ENCODE measurements around the gene NAA16.

- TF ChIP-seq, protein P1, sequence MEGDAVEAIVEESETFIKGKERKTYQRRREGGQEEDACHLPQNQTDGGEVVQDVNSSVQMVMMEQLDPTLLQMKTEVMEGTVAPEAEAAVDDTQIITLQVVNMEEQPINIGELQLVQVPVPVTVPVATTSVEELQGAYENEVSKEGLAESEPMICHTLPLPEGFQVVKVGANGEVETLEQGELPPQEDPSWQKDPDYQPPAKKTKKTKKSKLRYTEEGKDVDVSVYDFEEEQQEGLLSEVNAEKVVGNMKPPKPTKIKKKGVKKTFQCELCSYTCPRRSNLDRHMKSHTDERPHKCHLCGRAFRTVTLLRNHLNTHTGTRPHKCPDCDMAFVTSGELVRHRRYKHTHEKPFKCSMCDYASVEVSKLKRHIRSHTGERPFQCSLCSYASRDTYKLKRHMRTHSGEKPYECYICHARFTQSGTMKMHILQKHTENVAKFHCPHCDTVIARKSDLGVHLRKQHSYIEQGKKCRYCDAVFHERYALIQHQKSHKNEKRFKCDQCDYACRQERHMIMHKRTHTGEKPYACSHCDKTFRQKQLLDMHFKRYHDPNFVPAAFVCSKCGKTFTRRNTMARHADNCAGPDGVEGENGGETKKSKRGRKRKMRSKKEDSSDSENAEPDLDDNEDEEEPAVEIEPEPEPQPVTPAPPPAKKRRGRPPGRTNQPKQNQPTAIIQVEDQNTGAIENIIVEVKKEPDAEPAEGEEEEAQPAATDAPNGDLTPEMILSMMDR (IDR thresholded peaks at IDR 0.05), result no peak
- no peak for TF ChIP-seq POLR2A (IDR thresholded peaks at IDR 0.05)
Measured at GRCh38 chr13:41296879-41297646, 14.0 kb upstream of the NAA16 start.
